ENCODE data around the gene ABCB11. TPM values are rescaled to one million over a fixed set of nuclear protein-coding genes. Genes with fewer than 3 reads are reported as not detected.

The ABCB11 gene
- total RNA-seq, 1 experiment from 2014 or later, result 0.05 TPM

GRCh38 chr2:168955321-168955720, 75.8 kb downstream of the ABCB11 start:
- BruUV-seq (replicated peaks), result no TSS peak
- TF ChIP-seq REST (IDR thresholded peaks at IDR 0.05; ENCODE audit: insufficient read depth in 1 of 2, low read depth in 2 of 2, low read length in 1 of 2), result no peak
- no peak for TF ChIP-seq POLR2AphosphoS5 (IDR thresholded peaks at IDR 0.05; ENCODE audit: low read depth, low read length)
- no peak for TF ChIP-seq SIN3A (IDR thresholded peaks at IDR 0.05; ENCODE audit: borderline replicate concordance, insufficient read depth, low read depth, low read length)
- TF ChIP-seq, protein P1, sequence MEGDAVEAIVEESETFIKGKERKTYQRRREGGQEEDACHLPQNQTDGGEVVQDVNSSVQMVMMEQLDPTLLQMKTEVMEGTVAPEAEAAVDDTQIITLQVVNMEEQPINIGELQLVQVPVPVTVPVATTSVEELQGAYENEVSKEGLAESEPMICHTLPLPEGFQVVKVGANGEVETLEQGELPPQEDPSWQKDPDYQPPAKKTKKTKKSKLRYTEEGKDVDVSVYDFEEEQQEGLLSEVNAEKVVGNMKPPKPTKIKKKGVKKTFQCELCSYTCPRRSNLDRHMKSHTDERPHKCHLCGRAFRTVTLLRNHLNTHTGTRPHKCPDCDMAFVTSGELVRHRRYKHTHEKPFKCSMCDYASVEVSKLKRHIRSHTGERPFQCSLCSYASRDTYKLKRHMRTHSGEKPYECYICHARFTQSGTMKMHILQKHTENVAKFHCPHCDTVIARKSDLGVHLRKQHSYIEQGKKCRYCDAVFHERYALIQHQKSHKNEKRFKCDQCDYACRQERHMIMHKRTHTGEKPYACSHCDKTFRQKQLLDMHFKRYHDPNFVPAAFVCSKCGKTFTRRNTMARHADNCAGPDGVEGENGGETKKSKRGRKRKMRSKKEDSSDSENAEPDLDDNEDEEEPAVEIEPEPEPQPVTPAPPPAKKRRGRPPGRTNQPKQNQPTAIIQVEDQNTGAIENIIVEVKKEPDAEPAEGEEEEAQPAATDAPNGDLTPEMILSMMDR (IDR thresholded peaks at IDR 0.05), result no peak
- no peak for TF ChIP-seq TCF7L2 (IDR thresholded peaks at IDR 0.05; ENCODE audit: low read depth, low read length)
- in situ Hi-C loops (cut with HindIII; ENCODE audit: low pct_unique_long_range_greater_than_20kb, low sequenced_read_pairs), result no loop called here

GRCh38 chr2:168954256-168954655, 76.9 kb downstream of the ABCB11 start:
- in situ Hi-C loops (cut with HindIII; ENCODE audit: low pct_unique_long_range_greater_than_20kb, low sequenced_read_pairs), result no loop called here
- Histone ChIP-seq H3K27ac (ENCODE audit: low read length) (no peak overlapping the region), H3K27me3 (ENCODE audit: control insufficient read depth, insufficient read depth, low read length) (no peaks in the 10 kb centered on the region), H3K9me3 (ENCODE audit: control insufficient read depth, insufficient read depth, low read depth, low read length) (no peaks in the 10 kb centered on the region), H3K4me3 (ENCODE audit: low read depth in 2 of 2, low read length in 2 of 2) (no peak overlapping the region), H3K36me3 (ENCODE audit: control insufficient read depth, insufficient read depth, low read length) (no peaks in the 10 kb centered on the region), H3K4me1 (ENCODE audit: control insufficient read depth, insufficient read depth, low read length) (no peaks in the 10 kb centered on the region)
- DNase-seq (ENCODE audit: low read depth, low spot score), result no peak
- intact Hi-C loops (cut with micrococcal nuclease; ENCODE audit: unreplicated experiment), result no loop called here
- no peak for ATAC-seq
- CTCF ChIA-PET, result interaction anchor here (0.7 kb wide), 1 partner anchor 149 kb away, joined by 3 read pairs; no protein-coding TSS in a partner anchor
- POLR2A ChIA-PET, result no interaction called here
- no peak for TF ChIP-seq POLR2AphosphoS5 (IDR thresholded peaks at IDR 0.05; ENCODE audit: low read depth, low read length)
- no peak for TF ChIP-seq SIN3A (IDR thresholded peaks at IDR 0.05; ENCODE audit: borderline replicate concordance, insufficient read depth, low read depth, low read length)
- TF ChIP-seq TCF7L2 (IDR thresholded peaks at IDR 0.05; ENCODE audit: low read depth, low read length), result no peak
- TF ChIP-seq, protein P1 (IDR thresholded peaks at IDR 0.05), result no peak
- no peak for TF ChIP-seq REST (IDR thresholded peaks at IDR 0.05; ENCODE audit: insufficient read depth in 1 of 2, low read depth in 2 of 2, low read length in 1 of 2)
- no TSS peak for BruUV-seq (replicated peaks)

More at GRCh38 chr2:168955321-168955720, 75.8 kb downstream of the ABCB11 start:
- POLR2A ChIA-PET, result no interaction called here
- no peak overlapping the region for H3K27ac ChIP-seq (ENCODE audit: low read length)
- intact Hi-C loops (cut with micrococcal nuclease; ENCODE audit: unreplicated experiment), result no loop called here
- no peaks in the 10 kb centered on the region for H3K36me3 ChIP-seq (ENCODE audit: control insufficient read depth, insufficient read depth, low read length)
- ATAC-seq (no peak), DNase-seq (ENCODE audit: low read depth, low spot score) (no peak)
- no peaks in the 10 kb centered on the region for H3K9me3 ChIP-seq (ENCODE audit: control insufficient read depth, insufficient read depth, low read depth, low read length)
- no peaks in the 10 kb centered on the region for H3K4me1 ChIP-seq (ENCODE audit: control insufficient read depth, insufficient read depth, low read length)
- H3K4me3 ChIP-seq (ENCODE audit: low read depth in 2 of 2, low read length in 2 of 2), result no peak overlapping the region
- CTCF ChIA-PET, result no interaction called here
- no peaks in the 10 kb centered on the region for H3K27me3 ChIP-seq (ENCODE audit: control insufficient read depth, insufficient read depth, low read length)
